ENCODE data around the gene FAM120B. TPM values are rescaled to one million over a fixed set of nuclear protein-coding genes. Genes with fewer than 3 reads are reported as not detected.
A peak's percentile ranks its signal among the peaks of the same experiment; 100 is the strongest.
"Not testable (repeated sequence)": the region's sequence is repeated elsewhere in the genome, so short reads cannot be mapped to it uniquely, and the experiment has no call there.

FAM120B gene
- total RNA-seq, 1 donor from 2014 or later, result 48.3 TPM

- Mint-ChIP-seq H3K27ac (ENCODE audit: unreplicated experiment) (peak overlapping the region; percentile 98), H3K9me3 (ENCODE audit: unreplicated experiment) (no peaks in the 10 kb centered on the region), H3K36me3 (ENCODE audit: low read depth, unreplicated experiment) (peaks cover 19% of the 10 kb centered on the region), H3K27me3 (ENCODE audit: unreplicated experiment) (no peaks in the 10 kb centered on the region), H3K4me1 (ENCODE audit: unreplicated experiment) (peaks cover 40% of the 10 kb centered on the region), H3K4me3 (ENCODE audit: unreplicated experiment) (no peak overlapping the region)
- TF ChIP-seq CTCF (IDR thresholded peaks at IDR 0.05; ENCODE audit: unreplicated experiment), result no peak
- no peak for DNase-seq (ENCODE audit: low spot score)
Measured at GRCh38 chr6:170316071-170316470, 9.5 kb downstream of the FAM120B start.

GRCh38 chr6:170317076-170317475, 10.5 kb downstream of the FAM120B start:
- no peaks in the 10 kb centered on the region for H3K27me3 Mint-ChIP-seq (ENCODE audit: unreplicated experiment)
- no peak for TF ChIP-seq CTCF (IDR thresholded peaks at IDR 0.05; ENCODE audit: unreplicated experiment)
- H3K4me3 Mint-ChIP-seq (ENCODE audit: unreplicated experiment), result peak overlapping the region; percentile 42
- H3K27ac Mint-ChIP-seq (ENCODE audit: unreplicated experiment), result peak overlapping the region; percentile 98
- peaks cover 40% of the 10 kb centered on the region for H3K4me1 Mint-ChIP-seq (ENCODE audit: unreplicated experiment)
- DNase-seq (ENCODE audit: low spot score), result no peak
- H3K36me3 Mint-ChIP-seq (ENCODE audit: low read depth, unreplicated experiment), result peaks cover 18% of the 10 kb centered on the region
- H3K9me3 Mint-ChIP-seq (ENCODE audit: unreplicated experiment), result no peaks in the 10 kb centered on the region

GRCh38 chr6:170317718-170318117, 11.2 kb downstream of the FAM120B start:
- H3K27me3 Mint-ChIP-seq (ENCODE audit: unreplicated experiment), result no peaks in the 10 kb centered on the region
- H3K36me3 Mint-ChIP-seq (ENCODE audit: low read depth, unreplicated experiment), result peaks cover 24% of the 10 kb centered on the region
- H3K27ac Mint-ChIP-seq (ENCODE audit: unreplicated experiment), result peak overlapping the region; percentile 98
- peaks cover 37% of the 10 kb centered on the region for H3K4me1 Mint-ChIP-seq (ENCODE audit: unreplicated experiment)
- no peak for TF ChIP-seq CTCF (IDR thresholded peaks at IDR 0.05; ENCODE audit: unreplicated experiment)
- H3K4me3 Mint-ChIP-seq (ENCODE audit: unreplicated experiment), result peak overlapping the region; percentile 42
- DNase-seq (ENCODE audit: low spot score), result peak; percentile 15
- H3K9me3 Mint-ChIP-seq (ENCODE audit: unreplicated experiment), result no peaks in the 10 kb centered on the region

GRCh38 chr6:170329321-170329720, 22.8 kb downstream of the FAM120B start:
- TF ChIP-seq CTCF (IDR thresholded peaks at IDR 0.05; ENCODE audit: unreplicated experiment), result no peak
- peaks cover 15% of the 10 kb centered on the region for H3K36me3 Mint-ChIP-seq (ENCODE audit: low read depth, unreplicated experiment)

GRCh38 chr6:170335199-170335598, 28.6 kb downstream of the FAM120B start:
- H3K27me3 Mint-ChIP-seq (ENCODE audit: unreplicated experiment); H3K9me3 Mint-ChIP-seq (ENCODE audit: unreplicated experiment); H3K4me1 Mint-ChIP-seq (ENCODE audit: unreplicated experiment); H3K27ac Mint-ChIP-seq (ENCODE audit: unreplicated experiment); H3K4me3 Mint-ChIP-seq (ENCODE audit: unreplicated experiment); DNase-seq (ENCODE audit: low spot score): not testable (repeated sequence)
- peaks cover 40% of the 10 kb centered on the region for H3K36me3 Mint-ChIP-seq (ENCODE audit: low read depth, unreplicated experiment)

More at GRCh38 chr6:170329321-170329720, 22.8 kb downstream of the FAM120B start:
- no peaks in the 10 kb centered on the region for H3K9me3 Mint-ChIP-seq (ENCODE audit: unreplicated experiment)
- DNase-seq (ENCODE audit: low spot score), result no peak
- H3K4me3 Mint-ChIP-seq (ENCODE audit: unreplicated experiment), result no peak overlapping the region
- H3K4me1 Mint-ChIP-seq (ENCODE audit: unreplicated experiment), result no peaks in the 10 kb centered on the region
- no peak overlapping the region for H3K27ac Mint-ChIP-seq (ENCODE audit: unreplicated experiment)
- H3K27me3 Mint-ChIP-seq (ENCODE audit: unreplicated experiment), result no peaks in the 10 kb centered on the region
